OCI-LY3 (cell line): ENCODE results near the gene AFP.

Experiments
- CTCF ChIP-seq: fragments of 200-600, 300-600 bp; sonication (generic); IDR thresholded peaks from 2 replicates; pipeline ENCODE4 v1.5.1; 2014; ENCODE audit warnings: antibody characterized with exemption, low read length, low read depth
- EZH2phosphoT487 ChIP-seq: fragments of 200-600 bp; shearing (Covaris generic); IDR thresholded peaks from 2 replicates; pipeline ENCODE4 v1.6.1; 2018; ENCODE audit warnings: antibody characterized with exemption, mixed run types, low read depth

GRCh38 chr4:73447671-73448070 lies 11.7 kb downstream of the AFP start:
- TF ChIP-seq CTCF (no peak), EZH2phosphoT487 (no peak)
